ENCODE measurements around the gene OTX1. TPM values are rescaled to one million over a fixed set of nuclear protein-coding genes. Genes with fewer than 3 reads are reported as not detected.

OTX1 gene
- total RNA-seq, 1 experiment from 2014 or later, result 0.79 TPM

GRCh38 chr2:63104482-63104881 lies 53.9 kb downstream of the OTX1 start:
- no peak for DNase-seq (ENCODE audit: extremely low read depth, low read depth)
